Upper lobe of left lung (tissue), 6 donors: ENCODE measurements around the gene CEACAM1. TPM values are rescaled to one million over a fixed set of nuclear protein-coding genes. Genes with fewer than 3 reads are reported as not detected.

ENCODE experiments used
- ATAC-seq, 2 donors: fragments of 200-7000 bp; cut with Tn5 transposase; one replicate each; pipeline ENCODE4 v1.9.1; 2022; ENCODE audit warnings: mild to moderate bottlenecking in 2 of 2, moderate library complexity in 2 of 2; ENCODE audit not compliant: low FRiP score in 2 of 2
- DNase-seq, 2 donors: peaks; one replicate each; pipeline ENCODE4 v3.0.0-alpha.2; 2019 to 2020
- H3K27ac ChIP-seq, 4 donors: fragments of 200-600 bp; sonication (generic); one replicate each; pipeline ENCODE4 v1.5.1; 2016 to 2019
- H3K27me3 ChIP-seq, 4 donors: fragments of 200-600 bp; sonication (generic); one replicate each; pipeline ENCODE4 v1.5.1; 2017 to 2019
- H3K36me3 ChIP-seq, 4 donors: fragments of 200-600 bp; sonication (generic); one replicate each; pipeline ENCODE4 v1.5.1; 2016 to 2019
- H3K4me1 ChIP-seq, 4 donors: fragments of 200-600 bp; sonication (generic); one replicate each; pipeline ENCODE4 v1.5.1; 2018 to 2019
- H3K4me3 ChIP-seq, 4 donors: fragments of 200-600 bp; sonication (generic); one replicate each; pipeline ENCODE4 v1.5.1; 2017 to 2019; ENCODE audit warnings: mild to moderate bottlenecking in 2 of 4, moderate library complexity in 1 of 4
- H3K9me3 ChIP-seq, 4 donors: fragments of 200-600 bp; sonication (generic); one replicate each; pipeline ENCODE4 v1.5.1; 2018 to 2019
- CTCF ChIP-seq, 6 experiments: fragments of 450-650 bp in 4 of 6; fragments of 200-600 bp in 2 of 6; sonication (generic) in 2 of 6; IDR thresholded peaks; one replicate each; pipeline ENCODE4 v1.5.1; 2016 to 2019; ENCODE audit warnings: antibody characterized with exemption in 6 of 6
- EP300 ChIP-seq, 4 donors: sonication (generic); formaldehyde crosslinking; IDR thresholded peaks; one replicate each; pipeline ENCODE4 v1.5.1; 2017; ENCODE audit warnings: antibody characterized with exemption in 4 of 4, control low read depth in 2 of 4
- POLR2A ChIP-seq, 4 donors: fragments of 450-650 bp; IDR thresholded peaks; one replicate each; pipeline ENCODE4 v1.5.1; 2016 to 2017; ENCODE audit warnings: antibody characterized with exemption in 4 of 4, mild to moderate bottlenecking in 2 of 4
- POLR2AphosphoS5 ChIP-seq, 2 donors: sonication (generic); formaldehyde crosslinking; IDR thresholded peaks; one replicate each; pipeline ENCODE4 v1.5.1; 2017; ENCODE audit warnings: antibody characterized with exemption in 2 of 2
- WGBS, 2 donors: methylation state at CpG; one replicate each; pipeline ENCODE4 v1.1.5; 2017 to 2018; 5-methylcytosine and 5-hydroxymethylcytosine counted together
- total RNA-seq, 6 donors: library from RNA; depleted of rRNA in 4 of 6; stranded (reverse); fragments of >200 nt in 4 of 6; gene quantifications; one replicate each; pipeline versions ENCODE4 v1.1.0 to v1.2.1, GENCODE V29; 2016 to 2021
- donor health status: DM: no; HTN: no; CAD: no; lungs with moderate emphysema.
- donor health status: DM: no; HTN: yes; CAD: no; lungs with severe emphysema.

Gene CEACAM1
- total RNA-seq, 6 donors from 2014 or later, result 7.3 to 11.9 (median 9.2) TPM

GRCh38 chr19:42512743-42513304 is 15.5 kb downstream of the CEACAM1 start:
- no peak for DNase-seq
- TF ChIP-seq EP300 (IDR thresholded peaks at IDR 0.05) (no peak), POLR2AphosphoS5 (IDR thresholded peaks at IDR 0.05) (no peak), CTCF (IDR thresholded peaks at IDR 0.05) (no peak), POLR2A (IDR thresholded peaks at IDR 0.05) (no peak)
- H3K9me3 ChIP-seq, result no peaks in the 10 kb centered on the region
- peaks cover 0 to 8% (median 0%) of the 10 kb centered on the region in 4 donors for H3K4me1 ChIP-seq
- peaks cover 0 to 38% (median 0%) of the 10 kb centered on the region in 4 donors for H3K36me3 ChIP-seq
- H3K27ac ChIP-seq, result no peak overlapping the region
- H3K4me3 ChIP-seq, result no peak overlapping the region
- no peaks in the 10 kb centered on the region for H3K27me3 ChIP-seq
- ATAC-seq, result no peak
- 85 to 90% methylated on average over 10 of the region's 10 CpGs for WGBS, 2 donors

- no peak for TF ChIP-seq POLR2A (IDR thresholded peaks at IDR 0.05)
- TF ChIP-seq POLR2AphosphoS5 (IDR thresholded peaks at IDR 0.05), result no peak
- TF ChIP-seq CTCF (IDR thresholded peaks at IDR 0.05), result no peak
- no peak for TF ChIP-seq EP300 (IDR thresholded peaks at IDR 0.05)
- Histone ChIP-seq H3K36me3 (peaks cover 0 to 38% (median 0%) of the 10 kb centered on the region in 4 donors), H3K27me3 (no peaks in the 10 kb centered on the region), H3K27ac (no peak overlapping the region), H3K4me3 (no peak overlapping the region), H3K4me1 (peaks cover 0 to 8% (median 0%) of the 10 kb centered on the region in 4 donors), H3K9me3 (no peaks in the 10 kb centered on the region)
- no peak for DNase-seq
- no peak for ATAC-seq
- WGBS, 2 donors, result 79 to 83% methylated on average over 5 of the region's 5 CpGs
These were observed 16.1 kb downstream of the CEACAM1 start for GRCh38 chr19:42512130-42512636.

- Histone ChIP-seq H3K4me1 (peaks cover 0 to 8% (median 0%) of the 10 kb centered on the region in 4 donors), H3K36me3 (peaks cover 0 to 38% (median 0%) of the 10 kb centered on the region in 4 donors), H3K27ac (no peak overlapping the region), H3K4me3 (no peak overlapping the region), H3K27me3 (no peaks in the 10 kb centered on the region), H3K9me3 (no peaks in the 10 kb centered on the region)
- DNase-seq (no peak), ATAC-seq (no peak)
- TF ChIP-seq CTCF (IDR thresholded peaks at IDR 0.05) (no peak), EP300 (IDR thresholded peaks at IDR 0.05) (no peak), POLR2AphosphoS5 (IDR thresholded peaks at IDR 0.05) (no peak), POLR2A (IDR thresholded peaks at IDR 0.05) (no peak)
- 80 to 83% methylated on average over 4 of the region's 4 CpGs for WGBS, 2 donors
These were observed 16.9 kb downstream of the CEACAM1 start for GRCh38 chr19:42511340-42511739.

GRCh38 chr19:42508892-42509444 is 19.3 kb downstream of the CEACAM1 start:
- Histone ChIP-seq H3K4me3 (no peak overlapping the region), H3K4me1 (peaks cover 0 to 8% (median 0%) of the 10 kb centered on the region in 4 donors), H3K27ac (no peak overlapping the region), H3K36me3 (peaks cover 0 to 25% (median 0%) of the 10 kb centered on the region in 4 donors), H3K9me3 (no peaks in the 10 kb centered on the region), H3K27me3 (no peaks in the 10 kb centered on the region)
- ATAC-seq, result no peak
- no peak for DNase-seq
- TF ChIP-seq POLR2A (IDR thresholded peaks at IDR 0.05) (no peak), POLR2AphosphoS5 (IDR thresholded peaks at IDR 0.05) (no peak), CTCF (IDR thresholded peaks at IDR 0.05) (no peak), EP300 (IDR thresholded peaks at IDR 0.05) (no peak)
